ENCODE data around the gene CNTNAP5. TPM values are rescaled to one million over a fixed set of nuclear protein-coding genes. Genes with fewer than 3 reads are reported as not detected.

CNTNAP5 gene
- total RNA-seq, 1 experiment from 2014 or later = not detected

DNA sequence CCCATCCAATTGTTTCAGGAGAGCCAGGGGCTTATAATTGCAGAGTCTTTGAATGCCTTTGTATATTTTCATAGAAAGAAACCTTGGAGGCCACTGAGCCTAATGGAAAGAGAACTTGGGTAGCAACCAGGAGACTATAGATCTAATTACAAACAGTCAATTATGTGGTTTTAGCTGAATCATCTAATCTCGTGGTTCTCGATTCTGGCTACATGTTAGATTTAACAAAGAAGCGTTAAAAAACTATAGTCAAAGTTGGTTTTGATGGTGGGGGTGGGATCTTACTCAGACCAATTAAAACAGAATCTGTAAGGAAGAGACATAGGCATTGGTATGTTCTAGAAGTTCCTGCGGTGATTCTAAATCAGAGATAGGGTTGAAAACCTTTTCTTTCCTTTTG, 344.1 kb downstream of the CNTNAP5 start:
- no TSS peak for BruUV-seq (replicated peaks)
- H3K27me3 ChIP-seq (ENCODE audit: control insufficient read depth, insufficient read depth, low read length) = no peaks in the 10 kb centered on the region
- H3K36me3 ChIP-seq (ENCODE audit: control insufficient read depth, insufficient read depth, low read length) = no peaks in the 10 kb centered on the region
- H3K27ac ChIP-seq (ENCODE audit: low read length) = no peak overlapping the region
- DNase-seq (ENCODE audit: low read depth, low spot score) = no peak
- CTCF ChIA-PET = interaction anchor here (0.5 kb wide), 1 partner anchor 1531 kb away, joined by 7 read pairs; no protein-coding TSS in a partner anchor
- H3K9me3 ChIP-seq (ENCODE audit: control insufficient read depth, insufficient read depth, low read depth, low read length) = no peaks in the 10 kb centered on the region
- POLR2A ChIA-PET = no interaction called here
- no peaks in the 10 kb centered on the region for H3K4me1 ChIP-seq (ENCODE audit: control insufficient read depth, insufficient read depth, low read length)
- intact Hi-C loops (cut with micrococcal nuclease; ENCODE audit: unreplicated experiment) (no loop called here), in situ Hi-C loops (cut with HindIII; ENCODE audit: low pct_unique_long_range_greater_than_20kb, low sequenced_read_pairs) (no loop called here)
- no peak for TF ChIP-seq CTCF (IDR thresholded peaks at IDR 0.05)
- no peak for ATAC-seq
- H3K4me3 ChIP-seq (ENCODE audit: low read depth in 2 of 2, low read length in 2 of 2) = no peak overlapping the region

- H3K4me3 ChIP-seq (ENCODE audit: low read depth in 2 of 2, low read length in 2 of 2) = no peak overlapping the region
- ChIA-PET POLR2A (no interaction called here), CTCF (no interaction called here)
- ATAC-seq = no peak
- no peaks in the 10 kb centered on the region for H3K4me1 ChIP-seq (ENCODE audit: control insufficient read depth, insufficient read depth, low read length)
- TF ChIP-seq POLR2AphosphoS5 (IDR thresholded peaks at IDR 0.05; ENCODE audit: low read depth, low read length) (no peak), CTCF (IDR thresholded peaks at IDR 0.05) (no peak), TCF7L2 (IDR thresholded peaks at IDR 0.05; ENCODE audit: low read depth, low read length) (no peak)
- TF ChIP-seq, protein P1, sequence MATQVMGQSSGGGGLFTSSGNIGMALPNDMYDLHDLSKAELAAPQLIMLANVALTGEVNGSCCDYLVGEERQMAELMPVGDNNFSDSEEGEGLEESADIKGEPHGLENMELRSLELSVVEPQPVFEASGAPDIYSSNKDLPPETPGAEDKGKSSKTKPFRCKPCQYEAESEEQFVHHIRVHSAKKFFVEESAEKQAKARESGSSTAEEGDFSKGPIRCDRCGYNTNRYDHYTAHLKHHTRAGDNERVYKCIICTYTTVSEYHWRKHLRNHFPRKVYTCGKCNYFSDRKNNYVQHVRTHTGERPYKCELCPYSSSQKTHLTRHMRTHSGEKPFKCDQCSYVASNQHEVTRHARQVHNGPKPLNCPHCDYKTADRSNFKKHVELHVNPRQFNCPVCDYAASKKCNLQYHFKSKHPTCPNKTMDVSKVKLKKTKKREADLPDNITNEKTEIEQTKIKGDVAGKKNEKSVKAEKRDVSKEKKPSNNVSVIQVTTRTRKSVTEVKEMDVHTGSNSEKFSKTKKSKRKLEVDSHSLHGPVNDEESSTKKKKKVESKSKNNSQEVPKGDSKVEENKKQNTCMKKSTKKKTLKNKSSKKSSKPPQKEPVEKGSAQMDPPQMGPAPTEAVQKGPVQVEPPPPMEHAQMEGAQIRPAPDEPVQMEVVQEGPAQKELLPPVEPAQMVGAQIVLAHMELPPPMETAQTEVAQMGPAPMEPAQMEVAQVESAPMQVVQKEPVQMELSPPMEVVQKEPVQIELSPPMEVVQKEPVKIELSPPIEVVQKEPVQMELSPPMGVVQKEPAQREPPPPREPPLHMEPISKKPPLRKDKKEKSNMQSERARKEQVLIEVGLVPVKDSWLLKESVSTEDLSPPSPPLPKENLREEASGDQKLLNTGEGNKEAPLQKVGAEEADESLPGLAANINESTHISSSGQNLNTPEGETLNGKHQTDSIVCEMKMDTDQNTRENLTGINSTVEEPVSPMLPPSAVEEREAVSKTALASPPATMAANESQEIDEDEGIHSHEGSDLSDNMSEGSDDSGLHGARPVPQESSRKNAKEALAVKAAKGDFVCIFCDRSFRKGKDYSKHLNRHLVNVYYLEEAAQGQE (IDR thresholded peaks at IDR 0.05; ENCODE audit: insufficient read depth in 1 of 2, low read depth in 2 of 2, low read length in 1 of 2) = no peak
- H3K27me3 ChIP-seq (ENCODE audit: control insufficient read depth, insufficient read depth, low read length) = no peaks in the 10 kb centered on the region
- BruUV-seq (replicated peaks) = no TSS peak
- in situ Hi-C loops (cut with HindIII; ENCODE audit: low pct_unique_long_range_greater_than_20kb, low sequenced_read_pairs) (no loop called here), intact Hi-C loops (cut with micrococcal nuclease; ENCODE audit: unreplicated experiment) (no loop called here)
- no peaks in the 10 kb centered on the region for H3K36me3 ChIP-seq (ENCODE audit: control insufficient read depth, insufficient read depth, low read length)
- no peaks in the 10 kb centered on the region for H3K9me3 ChIP-seq (ENCODE audit: control insufficient read depth, insufficient read depth, low read depth, low read length)
- no peak overlapping the region for H3K27ac ChIP-seq (ENCODE audit: low read length)
- DNase-seq (ENCODE audit: low read depth, low spot score) = no peak
Observed at GRCh38 chr2:124380221-124380749, 355.2 kb downstream of the CNTNAP5 start.

- no peak for TF ChIP-seq SIN3A (IDR thresholded peaks at IDR 0.05; ENCODE audit: borderline replicate concordance, insufficient read depth, low read depth, low read length)
- no peak for TF ChIP-seq POLR2AphosphoS5 (IDR thresholded peaks at IDR 0.05; ENCODE audit: low read depth, low read length)
- TF ChIP-seq, protein P1 (IDR thresholded peaks at IDR 0.05; ENCODE audit: insufficient read depth in 1 of 2, low read depth in 2 of 2, low read length in 1 of 2) = no peak
- TF ChIP-seq TCF7L2 (IDR thresholded peaks at IDR 0.05; ENCODE audit: low read depth, low read length) = no peak
- no peak for TF ChIP-seq CTCF (IDR thresholded peaks at IDR 0.05)
- CTCF ChIA-PET = no interaction called here
- in situ Hi-C loops (cut with HindIII; ENCODE audit: low pct_unique_long_range_greater_than_20kb, low sequenced_read_pairs) = no loop called here
- BruUV-seq (replicated peaks) = no TSS peak
- Histone ChIP-seq H3K36me3 (ENCODE audit: control insufficient read depth, insufficient read depth, low read length) (no peaks in the 10 kb centered on the region), H3K27me3 (ENCODE audit: control insufficient read depth, insufficient read depth, low read length) (no peaks in the 10 kb centered on the region), H3K27ac (ENCODE audit: low read length) (no peak overlapping the region), H3K9me3 (ENCODE audit: control insufficient read depth, insufficient read depth, low read depth, low read length) (no peaks in the 10 kb centered on the region), H3K4me3 (ENCODE audit: low read depth in 2 of 2, low read length in 2 of 2) (no peak overlapping the region), H3K4me1 (ENCODE audit: control insufficient read depth, insufficient read depth, low read length) (no peaks in the 10 kb centered on the region)
- DNase-seq (ENCODE audit: low read depth, low spot score) (no peak), ATAC-seq (no peak)
- intact Hi-C loops (cut with micrococcal nuclease; ENCODE audit: unreplicated experiment) = no loop called here
- POLR2A ChIA-PET = no interaction called here
Observed at GRCh38 chr2:124382067-124382618, 357.1 kb downstream of the CNTNAP5 start.
